Liver (tissue), 3 donors: Measurements from ENCODE around the gene TMEM127.

Source experiments
- EGR1 ChIP-seq, 2 donors: IDR thresholded peaks; 2 replicates each; pipeline ENCODE4 v1.6.1; 2016 to 2018; ENCODE audit warnings: antibody characterized with exemption in 2 of 2, low read depth in 2 of 2
- FOXA1 ChIP-seq: IDR thresholded peaks from 2 replicates; pipeline ENCODE4 v1.6.1; 2016; ENCODE audit warnings: antibody characterized with exemption
- JUND ChIP-seq, 2 donors: IDR thresholded peaks; 2 replicates each; pipeline ENCODE4 v1.6.1; 2016; ENCODE audit warnings: antibody characterized with exemption in 2 of 2
- SP1 ChIP-seq: IDR thresholded peaks from 2 replicates; pipeline ENCODE4 v1.6.1; 2018; ENCODE audit warnings: antibody characterized with exemption, mild to moderate bottlenecking
- TAF1 ChIP-seq: conservative IDR thresholded peaks from 2 replicates; pipeline ENCODE4 v1.6.1; 2016; ENCODE audit warnings: antibody characterized with exemption, mild to moderate bottlenecking
- YY1 ChIP-seq: IDR thresholded peaks from 2 replicates; pipeline ENCODE4 v1.6.1; 2016; ENCODE audit warnings: antibody characterized with exemption, mild to moderate bottlenecking
- TF ChIP-seq, protein P1 (sequence below): fragments of 150-350 bp; IDR thresholded peaks from 2 replicates; pipeline ENCODE4 v1.5.1; 2017; ENCODE audit warnings: improper control_type of control experiment, low read depth, low read length; ENCODE audit not compliant: missing input control
- TF ChIP-seq, protein P2 (sequence below): IDR thresholded peaks from 2 replicates; pipeline ENCODE4 v1.6.1; 2016; ENCODE audit warnings: antibody characterized with exemption, mild to moderate bottlenecking
- TF ChIP-seq, protein P3 (sequence below): IDR thresholded peaks from 2 replicates; pipeline ENCODE4 v1.6.1; 2016; ENCODE audit warnings: antibody characterized with exemption
- TF ChIP-seq, protein P4 (sequence below): IDR thresholded peaks from 2 replicates; pipeline ENCODE4 v1.6.1; 2016; ENCODE audit warnings: antibody characterized with exemption
- donor health status: healthy.
- donor health status: healthy.

DNA sequence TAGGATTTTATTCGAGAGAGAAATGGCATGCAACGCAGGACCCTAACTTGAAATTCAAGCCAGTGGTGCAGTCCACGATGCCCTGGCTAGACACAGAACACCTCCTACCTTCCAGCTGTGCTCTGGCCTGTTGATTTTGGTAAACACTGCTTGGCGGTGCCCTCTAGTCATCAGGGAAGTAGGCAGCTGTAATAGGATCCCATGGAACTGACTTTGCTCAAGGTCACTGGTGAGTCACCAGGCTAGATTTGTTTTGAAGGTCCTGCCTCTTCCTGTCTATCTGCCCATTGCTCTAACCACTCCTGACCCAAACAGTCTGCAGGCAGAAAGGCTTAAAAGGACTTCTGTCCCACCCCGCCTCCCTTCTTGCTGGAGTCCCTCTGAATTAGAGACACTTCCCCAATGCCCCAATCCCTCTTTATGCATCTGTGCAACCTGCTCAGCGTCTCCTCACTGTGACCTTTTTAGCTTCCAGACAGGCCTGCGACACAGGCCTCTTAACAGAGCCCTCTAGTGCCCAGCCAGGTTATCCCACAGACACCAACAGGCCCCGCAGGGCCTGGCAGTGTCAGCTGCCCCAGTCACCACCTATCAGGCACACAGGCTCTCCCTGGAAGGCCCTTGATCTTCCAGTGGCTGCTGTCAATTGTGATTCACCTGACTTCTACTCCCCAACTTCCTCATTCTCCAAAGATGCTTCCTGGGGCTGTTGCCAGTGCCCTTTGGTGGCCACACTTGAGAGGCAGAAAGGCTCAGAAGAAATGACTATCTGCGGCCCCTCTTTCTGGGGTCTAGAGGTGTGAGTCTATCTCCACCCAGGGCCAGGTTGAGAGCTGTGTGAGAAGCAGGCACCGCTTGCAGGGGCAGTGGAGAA, 5.2 kb downstream of the TMEM127 start:
- TF ChIP-seq, protein P1, sequence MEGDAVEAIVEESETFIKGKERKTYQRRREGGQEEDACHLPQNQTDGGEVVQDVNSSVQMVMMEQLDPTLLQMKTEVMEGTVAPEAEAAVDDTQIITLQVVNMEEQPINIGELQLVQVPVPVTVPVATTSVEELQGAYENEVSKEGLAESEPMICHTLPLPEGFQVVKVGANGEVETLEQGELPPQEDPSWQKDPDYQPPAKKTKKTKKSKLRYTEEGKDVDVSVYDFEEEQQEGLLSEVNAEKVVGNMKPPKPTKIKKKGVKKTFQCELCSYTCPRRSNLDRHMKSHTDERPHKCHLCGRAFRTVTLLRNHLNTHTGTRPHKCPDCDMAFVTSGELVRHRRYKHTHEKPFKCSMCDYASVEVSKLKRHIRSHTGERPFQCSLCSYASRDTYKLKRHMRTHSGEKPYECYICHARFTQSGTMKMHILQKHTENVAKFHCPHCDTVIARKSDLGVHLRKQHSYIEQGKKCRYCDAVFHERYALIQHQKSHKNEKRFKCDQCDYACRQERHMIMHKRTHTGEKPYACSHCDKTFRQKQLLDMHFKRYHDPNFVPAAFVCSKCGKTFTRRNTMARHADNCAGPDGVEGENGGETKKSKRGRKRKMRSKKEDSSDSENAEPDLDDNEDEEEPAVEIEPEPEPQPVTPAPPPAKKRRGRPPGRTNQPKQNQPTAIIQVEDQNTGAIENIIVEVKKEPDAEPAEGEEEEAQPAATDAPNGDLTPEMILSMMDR, result peak; percentile 13
- TF ChIP-seq, protein P2, sequence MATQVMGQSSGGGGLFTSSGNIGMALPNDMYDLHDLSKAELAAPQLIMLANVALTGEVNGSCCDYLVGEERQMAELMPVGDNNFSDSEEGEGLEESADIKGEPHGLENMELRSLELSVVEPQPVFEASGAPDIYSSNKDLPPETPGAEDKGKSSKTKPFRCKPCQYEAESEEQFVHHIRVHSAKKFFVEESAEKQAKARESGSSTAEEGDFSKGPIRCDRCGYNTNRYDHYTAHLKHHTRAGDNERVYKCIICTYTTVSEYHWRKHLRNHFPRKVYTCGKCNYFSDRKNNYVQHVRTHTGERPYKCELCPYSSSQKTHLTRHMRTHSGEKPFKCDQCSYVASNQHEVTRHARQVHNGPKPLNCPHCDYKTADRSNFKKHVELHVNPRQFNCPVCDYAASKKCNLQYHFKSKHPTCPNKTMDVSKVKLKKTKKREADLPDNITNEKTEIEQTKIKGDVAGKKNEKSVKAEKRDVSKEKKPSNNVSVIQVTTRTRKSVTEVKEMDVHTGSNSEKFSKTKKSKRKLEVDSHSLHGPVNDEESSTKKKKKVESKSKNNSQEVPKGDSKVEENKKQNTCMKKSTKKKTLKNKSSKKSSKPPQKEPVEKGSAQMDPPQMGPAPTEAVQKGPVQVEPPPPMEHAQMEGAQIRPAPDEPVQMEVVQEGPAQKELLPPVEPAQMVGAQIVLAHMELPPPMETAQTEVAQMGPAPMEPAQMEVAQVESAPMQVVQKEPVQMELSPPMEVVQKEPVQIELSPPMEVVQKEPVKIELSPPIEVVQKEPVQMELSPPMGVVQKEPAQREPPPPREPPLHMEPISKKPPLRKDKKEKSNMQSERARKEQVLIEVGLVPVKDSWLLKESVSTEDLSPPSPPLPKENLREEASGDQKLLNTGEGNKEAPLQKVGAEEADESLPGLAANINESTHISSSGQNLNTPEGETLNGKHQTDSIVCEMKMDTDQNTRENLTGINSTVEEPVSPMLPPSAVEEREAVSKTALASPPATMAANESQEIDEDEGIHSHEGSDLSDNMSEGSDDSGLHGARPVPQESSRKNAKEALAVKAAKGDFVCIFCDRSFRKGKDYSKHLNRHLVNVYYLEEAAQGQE, result peak; percentile 84
- TF ChIP-seq JUND (IDR thresholded peaks at IDR 0.05) (peak; percentile 100), SP1 (peak; percentile 95), TAF1 (peak; percentile 77), EGR1 (IDR thresholded peaks at IDR 0.05; ENCODE audit: low read depth in 2 of 2) (peak; percentile 43 to 75), FOXA1 (peak; percentile 97), YY1 (peak; percentile 81)
- TF ChIP-seq, protein P3, sequence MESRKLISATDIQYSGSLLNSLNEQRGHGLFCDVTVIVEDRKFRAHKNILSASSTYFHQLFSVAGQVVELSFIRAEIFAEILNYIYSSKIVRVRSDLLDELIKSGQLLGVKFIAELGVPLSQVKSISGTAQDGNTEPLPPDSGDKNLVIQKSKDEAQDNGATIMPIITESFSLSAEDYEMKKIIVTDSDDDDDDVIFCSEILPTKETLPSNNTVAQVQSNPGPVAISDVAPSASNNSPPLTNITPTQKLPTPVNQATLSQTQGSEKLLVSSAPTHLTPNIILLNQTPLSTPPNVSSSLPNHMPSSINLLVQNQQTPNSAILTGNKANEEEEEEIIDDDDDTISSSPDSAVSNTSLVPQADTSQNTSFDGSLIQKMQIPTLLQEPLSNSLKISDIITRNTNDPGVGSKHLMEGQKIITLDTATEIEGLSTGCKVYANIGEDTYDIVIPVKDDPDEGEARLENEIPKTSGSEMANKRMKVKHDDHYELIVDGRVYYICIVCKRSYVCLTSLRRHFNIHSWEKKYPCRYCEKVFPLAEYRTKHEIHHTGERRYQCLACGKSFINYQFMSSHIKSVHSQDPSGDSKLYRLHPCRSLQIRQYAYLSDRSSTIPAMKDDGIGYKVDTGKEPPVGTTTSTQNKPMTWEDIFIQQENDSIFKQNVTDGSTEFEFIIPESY, result peak; percentile 85
- TF ChIP-seq, protein P4, sequence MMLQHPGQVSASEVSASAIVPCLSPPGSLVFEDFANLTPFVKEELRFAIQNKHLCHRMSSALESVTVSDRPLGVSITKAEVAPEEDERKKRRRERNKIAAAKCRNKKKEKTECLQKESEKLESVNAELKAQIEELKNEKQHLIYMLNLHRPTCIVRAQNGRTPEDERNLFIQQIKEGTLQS, result peak; percentile 99
